HG03060 (cell line): ENCODE measurements around the gene KIAA1671.

Source experiments
- ATAC-seq: cut with Tn5 transposase; IDR thresholded peaks from one replicate; pipeline ENCODE4 v1.9.1; 2021; ENCODE audit warnings: low read depth, moderate number of reproducible peaks; ENCODE audit not compliant: unreplicated experiment

Gene KIAA1671

GRCh38 chr22:25032066-25032465 is 79.5 kb downstream of the KIAA1671 start:
- no peak for ATAC-seq

GRCh38 chr22:25035715-25036114 is 83.2 kb downstream of the KIAA1671 start:
- ATAC-seq, result no peak

DNA sequence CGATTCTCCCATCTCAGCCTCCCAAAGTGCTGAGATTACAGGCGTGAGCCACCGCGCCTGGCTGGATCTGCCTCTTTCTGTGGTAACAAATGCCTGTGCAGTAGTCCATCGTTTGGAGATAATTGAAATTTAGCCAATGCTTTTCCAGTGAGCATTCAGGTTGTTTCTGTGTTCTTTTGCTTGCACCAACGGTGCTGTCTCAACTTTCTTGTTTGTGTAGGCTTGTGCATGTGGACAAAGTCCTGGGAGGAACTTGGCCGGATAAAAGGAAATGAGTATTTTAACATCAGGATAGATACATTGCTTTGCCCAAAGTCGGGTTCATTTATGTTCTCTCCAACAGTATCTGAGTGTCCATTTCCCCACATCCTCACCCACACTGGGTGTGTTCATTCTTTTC is 85.7 kb downstream of the KIAA1671 start:
- no peak for ATAC-seq

- ATAC-seq, result no peak
Observed at GRCh38 chr22:25038771-25039170, 86.3 kb downstream of the KIAA1671 start.

DNA sequence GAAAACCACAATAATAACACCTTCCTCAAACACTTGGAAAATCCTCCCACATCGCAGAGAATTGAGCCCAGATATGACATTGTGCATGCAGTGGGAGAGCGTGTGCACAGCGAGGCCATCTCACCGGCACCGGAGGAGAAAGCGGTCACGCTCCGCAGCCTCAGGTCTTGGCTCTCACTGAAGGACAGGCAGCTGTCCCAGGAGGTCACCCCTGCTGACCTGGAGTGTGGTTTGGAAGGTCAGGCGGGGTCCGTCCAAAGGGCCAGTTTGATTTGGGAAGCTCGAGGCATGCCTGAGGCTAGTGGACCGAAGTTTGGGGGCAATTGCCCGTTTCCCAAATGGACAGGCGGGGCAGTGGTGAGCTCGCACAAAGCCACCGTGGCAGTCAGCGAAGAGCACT is 86.7 kb downstream of the KIAA1671 start:
- ATAC-seq, result no peak

- no peak for ATAC-seq
Observed at GRCh38 chr22:25039754-25040153, 87.2 kb downstream of the KIAA1671 start.

DNA sequence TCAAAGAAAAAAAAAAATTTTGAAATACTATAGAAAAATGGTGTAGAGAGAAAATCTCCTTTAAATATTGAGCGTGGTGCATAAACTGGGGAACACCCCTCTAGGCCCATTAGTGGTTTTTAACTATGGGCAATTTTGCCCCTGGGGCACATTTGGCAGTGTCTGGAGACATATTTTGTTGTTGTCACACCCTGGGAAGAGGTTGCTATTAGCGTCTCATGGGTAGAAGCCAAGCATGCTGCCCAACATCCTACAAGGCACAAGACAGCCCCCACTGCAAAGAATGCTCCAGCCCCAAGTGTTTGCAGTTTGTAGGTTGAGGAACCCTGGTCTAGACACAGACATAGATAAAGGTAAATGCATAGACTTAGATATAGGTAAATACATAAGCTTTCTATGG is 92.6 kb downstream of the KIAA1671 start:
- ATAC-seq, result no peak

GRCh38 chr22:25048071-25048470 is 95.6 kb downstream of the KIAA1671 start:
- no peak for ATAC-seq

DNA sequence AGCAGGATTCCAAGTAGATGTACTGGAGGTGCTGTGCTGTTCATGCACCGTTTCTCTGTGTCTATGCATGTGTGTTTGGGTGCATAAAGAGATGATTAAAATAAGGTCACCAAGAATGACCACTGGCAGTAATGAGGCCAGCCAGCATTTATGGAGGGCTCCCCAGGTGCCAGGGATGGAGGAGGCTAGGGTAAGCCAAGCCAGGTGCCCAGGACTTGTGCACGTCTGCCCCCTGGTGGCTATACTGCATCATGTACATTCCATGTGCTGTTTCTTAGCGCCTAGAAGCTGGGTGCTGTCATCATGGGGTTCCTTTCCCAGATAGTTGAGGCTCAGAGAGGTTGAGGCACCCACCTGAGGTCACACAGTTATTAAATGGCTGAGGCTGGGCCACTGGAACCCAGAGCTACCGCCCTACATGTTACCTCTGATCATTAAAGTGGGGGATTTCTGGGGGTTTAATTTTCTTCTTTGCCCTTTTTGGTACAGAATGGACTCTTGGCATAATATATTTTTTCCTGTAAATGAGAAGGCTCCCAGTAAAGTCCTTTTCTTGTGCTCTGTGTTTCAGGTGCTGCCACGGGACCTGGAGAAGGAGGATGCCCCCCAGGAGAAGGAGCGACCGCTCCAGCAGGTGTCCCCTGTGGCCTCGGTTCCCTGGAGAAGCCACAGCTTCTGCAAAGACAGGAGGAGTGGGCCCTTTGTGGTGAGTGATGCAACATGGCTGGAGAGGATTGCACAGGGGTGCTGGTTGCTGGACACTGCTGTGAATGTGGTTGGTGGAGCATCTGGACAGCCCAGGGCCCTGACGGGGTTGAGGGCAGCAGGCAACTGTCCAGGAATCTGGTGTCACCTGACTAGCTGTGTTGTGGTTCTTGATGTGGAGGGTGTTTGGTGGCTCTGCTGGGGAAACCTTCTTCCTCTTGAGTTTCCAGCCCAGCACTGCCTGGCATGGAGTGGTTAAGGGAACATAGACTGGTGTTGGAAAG is 96.4 kb downstream of the KIAA1671 start:
- no peak for ATAC-seq

GRCh38 chr22:25049770-25050169 is 97.3 kb downstream of the KIAA1671 start:
- no peak for ATAC-seq

DNA sequence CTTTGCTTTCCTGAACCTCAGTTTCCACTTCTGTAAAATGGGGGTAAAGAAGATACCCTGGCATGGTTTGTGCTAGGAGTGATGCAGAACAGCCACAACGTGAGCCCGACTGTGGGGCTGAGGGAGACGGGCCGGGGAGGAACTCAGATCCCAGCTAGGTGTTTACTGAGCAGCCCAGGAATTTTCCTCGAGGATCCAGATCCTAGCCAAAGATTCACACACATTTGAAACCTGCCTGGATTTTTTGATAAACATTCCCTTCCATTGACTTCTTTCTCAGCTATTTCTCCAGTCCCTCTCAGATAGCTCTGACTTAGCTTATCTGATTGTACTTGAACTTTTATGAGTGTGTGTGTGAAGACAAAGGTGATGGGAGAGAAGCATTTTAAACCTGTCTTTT is 98.0 kb downstream of the KIAA1671 start:
- no peak for ATAC-seq

GRCh38 chr22:25051073-25051472 is 98.6 kb downstream of the KIAA1671 start:
- ATAC-seq, result no peak

GRCh38 chr22:25051983-25052710 is 99.6 kb downstream of the KIAA1671 start:
- ATAC-seq, result no peak

GRCh38 chr22:25053153-25053805 is 100.8 kb downstream of the KIAA1671 start:
- ATAC-seq, result no peak

- ATAC-seq, result no peak
Observed at GRCh38 chr22:25054943-25055511, 102.5 kb downstream of the KIAA1671 start.

- no peak for ATAC-seq
Observed at GRCh38 chr22:25057013-25057881, 104.7 kb downstream of the KIAA1671 start.

DNA sequence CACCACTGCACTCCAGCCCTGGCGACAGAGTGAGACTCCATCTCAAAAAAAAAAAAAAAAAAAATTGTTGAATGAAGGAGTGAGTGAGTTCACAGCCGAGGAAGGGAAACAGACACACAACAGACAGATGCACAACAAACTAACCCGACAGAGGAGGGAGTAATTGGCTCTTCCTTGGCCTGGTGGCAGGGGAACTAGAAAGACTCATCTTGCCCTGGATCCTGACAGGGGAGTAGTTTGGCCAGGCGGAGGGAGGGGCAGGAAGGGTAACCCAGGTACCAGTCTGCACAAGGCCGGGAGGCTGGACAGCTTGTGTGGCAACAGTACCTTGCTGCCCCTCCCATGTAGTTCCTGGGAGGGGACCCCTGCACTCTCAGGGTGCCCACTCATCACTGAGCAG is 106.9 kb downstream of the KIAA1671 start:
- no peak for ATAC-seq

GRCh38 chr22:25060522-25061071 is 108.1 kb downstream of the KIAA1671 start:
- no peak for ATAC-seq

- no peak for ATAC-seq
Observed at GRCh38 chr22:25061134-25061533, 108.6 kb downstream of the KIAA1671 start.
